ENCODE measurements around the gene FAM20C. TPM values are rescaled to one million over a fixed set of nuclear protein-coding genes. Genes with fewer than 3 reads are reported as not detected.
A peak's percentile ranks its signal among the peaks of the same experiment; 100 is the strongest.

FAM20C gene
- total RNA-seq, 4 donors from 2014 or later, result 46.5 to 79.2 (median 69.8) TPM

DNA sequence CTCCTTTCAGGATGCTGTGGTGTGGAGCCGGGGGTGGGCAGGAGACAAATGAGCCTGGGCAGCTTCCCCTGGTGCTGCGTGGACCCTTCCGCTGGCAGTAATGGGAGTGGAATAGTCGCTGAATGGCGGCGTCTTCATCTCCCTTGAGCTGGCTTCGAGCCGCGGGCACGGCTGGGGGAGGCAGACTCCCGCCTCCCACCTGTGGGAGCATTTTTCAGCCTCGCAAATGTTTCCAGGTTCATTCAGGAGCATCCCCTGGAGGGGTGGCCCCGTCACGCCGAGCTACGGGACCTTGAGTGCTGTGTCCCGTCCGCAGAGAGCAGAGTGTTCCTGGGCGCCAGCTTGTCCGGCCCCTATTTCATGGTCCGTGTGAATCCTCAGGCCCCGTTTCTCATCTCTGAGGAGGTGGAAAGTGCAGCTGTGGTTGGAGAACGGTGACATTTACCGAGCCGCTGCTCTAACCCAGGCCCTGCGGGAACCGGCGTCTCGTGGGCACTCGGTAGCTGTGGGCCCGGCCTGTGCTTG lies 18.1 kb downstream of the FAM20C start:
- no peak for DNase-seq (ENCODE audit: extremely low spot score)
- H3K9me3 ChIP-seq, result no peaks in the 10 kb centered on the region
- H3K36me3 ChIP-seq, result peaks cover 9 to 78% (median 44%) of the 10 kb centered on the region in 4 donors
- H3K27me3 ChIP-seq, result no peaks in the 10 kb centered on the region
- TF ChIP-seq POLR2AphosphoS5 (IDR thresholded peaks at IDR 0.05) (no peak), EP300 (IDR thresholded peaks at IDR 0.05) (no peak), POLR2A (IDR thresholded peaks at IDR 0.05; ENCODE audit: low read depth) (no peak)
- TF ChIP-seq, protein P1, sequence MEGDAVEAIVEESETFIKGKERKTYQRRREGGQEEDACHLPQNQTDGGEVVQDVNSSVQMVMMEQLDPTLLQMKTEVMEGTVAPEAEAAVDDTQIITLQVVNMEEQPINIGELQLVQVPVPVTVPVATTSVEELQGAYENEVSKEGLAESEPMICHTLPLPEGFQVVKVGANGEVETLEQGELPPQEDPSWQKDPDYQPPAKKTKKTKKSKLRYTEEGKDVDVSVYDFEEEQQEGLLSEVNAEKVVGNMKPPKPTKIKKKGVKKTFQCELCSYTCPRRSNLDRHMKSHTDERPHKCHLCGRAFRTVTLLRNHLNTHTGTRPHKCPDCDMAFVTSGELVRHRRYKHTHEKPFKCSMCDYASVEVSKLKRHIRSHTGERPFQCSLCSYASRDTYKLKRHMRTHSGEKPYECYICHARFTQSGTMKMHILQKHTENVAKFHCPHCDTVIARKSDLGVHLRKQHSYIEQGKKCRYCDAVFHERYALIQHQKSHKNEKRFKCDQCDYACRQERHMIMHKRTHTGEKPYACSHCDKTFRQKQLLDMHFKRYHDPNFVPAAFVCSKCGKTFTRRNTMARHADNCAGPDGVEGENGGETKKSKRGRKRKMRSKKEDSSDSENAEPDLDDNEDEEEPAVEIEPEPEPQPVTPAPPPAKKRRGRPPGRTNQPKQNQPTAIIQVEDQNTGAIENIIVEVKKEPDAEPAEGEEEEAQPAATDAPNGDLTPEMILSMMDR (IDR thresholded peaks at IDR 0.05), result no peak
- intact Hi-C loops (cut with DNase I), result no loop called here
- 88% methylated on average over 27 of the region's 31 CpGs for WGBS
- H3K4me3 ChIP-seq, result no peak overlapping the region
- peaks cover 0 to 52% (median 42%) of the 10 kb centered on the region in 4 donors for H3K4me1 ChIP-seq
- H3K27ac ChIP-seq (replicated peaks in 1 of 4), result peak overlapping the region in 1 of 4 donors; percentile 5

DNA sequence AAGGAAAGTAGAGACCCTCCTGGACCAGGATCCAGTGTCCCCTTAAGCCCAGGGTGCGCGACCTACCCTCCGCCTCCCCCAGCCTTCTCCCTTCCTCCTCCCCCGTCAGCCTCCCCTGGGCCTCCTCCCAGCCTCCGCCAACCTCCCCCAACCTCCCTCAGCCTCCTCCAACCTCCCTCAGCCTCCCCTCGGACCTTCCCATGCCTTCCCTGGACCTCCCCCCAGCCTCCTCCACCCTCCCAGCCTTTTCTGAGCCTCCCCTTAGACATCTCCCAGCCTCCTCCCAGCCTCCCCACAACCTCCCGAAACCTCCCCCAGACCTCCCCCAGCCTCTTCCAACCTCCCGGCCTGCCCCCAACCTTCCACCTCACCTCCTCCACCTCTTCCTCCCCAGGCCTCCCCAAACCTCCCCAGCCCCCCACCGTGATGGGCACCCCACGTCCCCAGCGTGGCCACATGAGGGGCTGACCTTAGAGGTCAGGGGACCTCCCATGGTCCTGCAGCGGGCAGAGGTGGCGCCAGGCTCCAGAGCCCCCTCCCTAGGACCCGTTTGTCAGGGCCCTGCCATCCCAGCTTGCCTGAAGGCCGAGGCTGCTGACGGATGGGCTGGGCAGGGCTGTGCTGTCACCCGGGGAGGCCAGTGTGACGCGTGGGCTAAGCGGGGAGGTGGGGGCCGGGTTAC lies 18.8 kb downstream of the FAM20C start:
- Histone ChIP-seq H3K4me3 (no peak overlapping the region), H3K4me1 (peaks cover 0 to 53% (median 46%) of the 10 kb centered on the region in 4 donors), H3K36me3 (peaks cover 6 to 71% (median 39%) of the 10 kb centered on the region in 4 donors), H3K27me3 (no peaks in the 10 kb centered on the region), H3K9me3 (no peaks in the 10 kb centered on the region), H3K27ac (replicated peaks in 1 of 4) (no peak overlapping the region)
- TF ChIP-seq, protein P1 (IDR thresholded peaks at IDR 0.05), result no peak
- no peak for TF ChIP-seq EP300 (IDR thresholded peaks at IDR 0.05)
- TF ChIP-seq POLR2A (IDR thresholded peaks at IDR 0.05; ENCODE audit: low read depth), result no peak
- no peak for TF ChIP-seq POLR2AphosphoS5 (IDR thresholded peaks at IDR 0.05)
- 91% methylated on average over 18 of the region's 21 CpGs for WGBS
- no peak for DNase-seq (ENCODE audit: extremely low spot score)
- intact Hi-C loops (cut with DNase I), result no loop called here

GRCh38 chr7:211715-212058 lies 19.3 kb downstream of the FAM20C start:
- intact Hi-C loops (cut with DNase I), result no loop called here
- TF ChIP-seq, protein P1 (IDR thresholded peaks at IDR 0.05), result no peak
- TF ChIP-seq POLR2A (IDR thresholded peaks at IDR 0.05; ENCODE audit: low read depth) (no peak), EP300 (IDR thresholded peaks at IDR 0.05) (no peak), POLR2AphosphoS5 (IDR thresholded peaks at IDR 0.05) (no peak)
- peaks cover 5 to 66% (median 38%) of the 10 kb centered on the region in 4 donors for H3K36me3 ChIP-seq
- H3K27me3 ChIP-seq, result no peaks in the 10 kb centered on the region
- no peak overlapping the region for H3K4me3 ChIP-seq
- peaks cover under 1 to 58% (median 51%) of the 10 kb centered on the region in 4 donors for H3K4me1 ChIP-seq
- H3K27ac ChIP-seq (replicated peaks in 1 of 4), result no peak overlapping the region
- no peaks in the 10 kb centered on the region for H3K9me3 ChIP-seq
- DNase-seq (ENCODE audit: extremely low spot score), result no peak
- 89% methylated on average over 18 of the region's 19 CpGs for WGBS

GRCh38 chr7:212754-213153 lies 20.4 kb downstream of the FAM20C start:
- DNase-seq (ENCODE audit: extremely low spot score), result no peak
- Histone ChIP-seq H3K4me1 (peaks cover 4 to 63% (median 59%) of the 10 kb centered on the region in 4 donors), H3K36me3 (peaks cover 5 to 61% (median 41%) of the 10 kb centered on the region in 4 donors), H3K27me3 (no peaks in the 10 kb centered on the region), H3K4me3 (no peak overlapping the region), H3K27ac (replicated peaks in 1 of 4) (no peak overlapping the region), H3K9me3 (no peaks in the 10 kb centered on the region)
- intact Hi-C loops (cut with DNase I), result no loop called here
- no peak for TF ChIP-seq EP300 (IDR thresholded peaks at IDR 0.05)
- no peak for TF ChIP-seq POLR2A (IDR thresholded peaks at IDR 0.05; ENCODE audit: low read depth)
- TF ChIP-seq, protein P1 (IDR thresholded peaks at IDR 0.05), result no peak
- TF ChIP-seq POLR2AphosphoS5 (IDR thresholded peaks at IDR 0.05), result no peak
- 89% methylated on average over 14 of the region's 14 CpGs for WGBS
